H54 (cell line): ENCODE results near the gene STMN3.
"Not testable (repeated sequence)": the region's sequence is repeated elsewhere in the genome, so short reads cannot be mapped to it uniquely, and the experiment has no call there.

ENCODE experiments used
- DNase-seq: peaks from one replicate; pipeline ENCODE4 v3.0.0; 2011; ENCODE audit warnings: low spot score, mixed read lengths; ENCODE audit not compliant: insufficient read length
- FAIRE-seq: peaks from 3 replicates; lab custom pipeline; 2011; peaks lifted over from hg19 to GRCh38; lab: Jason Lieb, UNC
- POLR2A ChIP-seq: IDR thresholded peaks from 2 replicates; pipeline ENCODE4 v1.6.1; 2011; ENCODE audit warnings: low read depth, mild to moderate bottlenecking, low read length

STMN3 gene

GRCh38 chr20:63619086-63619485, 34.1 kb downstream of the STMN3 start:
- FAIRE-seq (no peak), DNase-seq (no peak)
- TF ChIP-seq POLR2A = no peak

GRCh38 chr20:63618291-63618980, 34.8 kb downstream of the STMN3 start:
- DNase-seq (no peak), FAIRE-seq (no peak)
- TF ChIP-seq POLR2A = no peak

- no peak for TF ChIP-seq POLR2A
- DNase-seq = no peak
- FAIRE-seq = no peak
These were observed 35.4 kb downstream of the STMN3 start for GRCh38 chr20:63617876-63618265.

- FAIRE-seq (no peak), DNase-seq (no peak)
- no peak for TF ChIP-seq POLR2A
These were observed 35.9 kb downstream of the STMN3 start for GRCh38 chr20:63617092-63617875.

- FAIRE-seq = not testable (repeated sequence)
These were observed 39.2 kb downstream of the STMN3 start for GRCh38 chr20:63613863-63614594.

GRCh38 chr20:63612276-63612931, 40.8 kb downstream of the STMN3 start:
- TF ChIP-seq POLR2A = no peak
- FAIRE-seq (no peak), DNase-seq (no peak)

More at GRCh38 chr20:63613863-63614594, 39.2 kb downstream of the STMN3 start:
- DNase-seq = not testable (repeated sequence)

GRCh38 chr20:63611646-63612045, 41.6 kb downstream of the STMN3 start:
- no peak for TF ChIP-seq POLR2A
- FAIRE-seq (no peak), DNase-seq (no peak)

- DNase-seq (no peak), FAIRE-seq (no peak)
- TF ChIP-seq POLR2A = no peak
These were observed 42.4 kb downstream of the STMN3 start for GRCh38 chr20:63610581-63611435.

DNA sequence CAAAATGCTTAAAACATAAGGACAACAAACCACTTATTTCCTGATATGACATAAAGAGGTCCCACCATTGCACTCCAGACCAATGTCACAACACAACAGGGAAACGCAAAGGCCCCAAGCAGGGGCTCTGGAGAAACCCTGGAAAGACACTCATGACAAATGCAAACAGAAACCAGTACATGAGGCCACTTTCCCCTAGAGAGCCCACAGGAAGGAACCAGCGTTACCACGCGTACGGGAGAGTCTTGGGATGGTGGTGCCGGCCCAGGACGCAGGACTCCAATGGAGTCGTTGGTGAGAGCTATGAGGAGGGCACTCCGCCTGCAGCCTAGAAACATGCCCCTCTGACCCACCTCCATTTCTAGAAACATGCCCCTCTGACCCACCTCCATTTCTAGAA, 46.5 kb downstream of the STMN3 start:
- no peak for DNase-seq
- no peak for FAIRE-seq
- TF ChIP-seq POLR2A = no peak

GRCh38 chr20:63602321-63602720, 50.9 kb downstream of the STMN3 start:
- no peak for TF ChIP-seq POLR2A
- no peak for FAIRE-seq
- no peak for DNase-seq

DNA sequence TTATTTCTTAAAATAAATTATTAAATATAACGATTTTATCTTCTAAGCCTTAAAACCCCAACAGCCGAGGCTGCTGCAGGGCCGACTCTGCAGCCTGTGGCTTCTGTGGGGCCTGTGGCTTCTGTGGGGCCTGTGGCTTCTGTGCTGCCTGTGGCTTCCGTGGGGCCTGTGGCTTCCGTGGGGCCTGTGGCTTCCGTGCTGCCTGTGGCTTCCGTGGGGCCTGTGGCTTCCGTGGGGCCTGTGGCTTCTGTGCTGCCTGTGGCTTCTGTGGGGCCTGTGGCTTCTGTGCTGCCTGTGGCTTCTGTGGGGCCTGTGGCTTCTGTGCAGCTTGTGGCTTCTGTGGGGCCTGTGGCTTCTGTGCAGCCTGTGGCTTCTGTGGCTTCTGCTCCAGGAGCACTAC, 51.5 kb downstream of the STMN3 start:
- not testable (repeated sequence) for FAIRE-seq, DNase-seq

- no peak for TF ChIP-seq POLR2A
- FAIRE-seq = no peak
These were observed 53.7 kb downstream of the STMN3 start for GRCh38 chr20:63599396-63600050.

More at GRCh38 chr20:63599396-63600050, 53.7 kb downstream of the STMN3 start:
- DNase-seq = no peak
